ENCODE results near the gene NUDT14. TPM values are rescaled to one million over a fixed set of nuclear protein-coding genes. Genes with fewer than 3 reads are reported as not detected.

The NUDT14 gene
- total and polyA plus RNA-seq, 2 experiments from 2014 or later, result 14.8 to 38.4 TPM

GRCh38 chr14:105143451-105144025 is 37.6 kb downstream of the NUDT14 start:
- peaks cover 9% of the 10 kb centered on the region for H3K27me3 Mint-ChIP-seq (ENCODE audit: insufficient read depth, low read depth, poor library complexity)
- Histone ChIP-seq H3K4me1 (ENCODE audit: insufficient read depth) (no peaks in the 10 kb centered on the region), H3F3A (replicated peaks; ENCODE audit: low read depth) (no peaks in the 10 kb centered on the region), H3K9me2 (ENCODE audit: insufficient read depth) (no peaks in the 10 kb centered on the region), H4K20me1 (replicated peaks; ENCODE audit: insufficient read depth) (no peaks in the 10 kb centered on the region), H3K4me2 (no peak overlapping the region), H3K27ac (ENCODE audit: low read depth) (no peak overlapping the region), H3K27me3 (ENCODE audit: insufficient read depth) (no peaks in the 10 kb centered on the region), H3K4me3 (no peak overlapping the region), H2AFZ (no peak overlapping the region), H3K79me2 (replicated peaks; ENCODE audit: insufficient read depth) (no peaks in the 10 kb centered on the region), H3K36me3 (ENCODE audit: insufficient read depth) (no peaks in the 10 kb centered on the region)
- DNase-seq (ENCODE audit: low spot score) (no peak), ATAC-seq (no peak)
- H3K4me3 Mint-ChIP-seq, result no peak overlapping the region
- no peaks in the 10 kb centered on the region for H3K4me1 Mint-ChIP-seq
- peaks cover 9% of the 10 kb centered on the region; the same call in 2 of the 3 replicates for H3K36me3 Mint-ChIP-seq (ENCODE audit: low read depth)
- H3K27ac Mint-ChIP-seq, result no peak overlapping the region
- TF ChIP-seq POLR2AphosphoS5 (IDR thresholded peaks at IDR 0.05; ENCODE audit: low read depth) (no peak), EZH2phosphoT487 (IDR thresholded peaks at IDR 0.05; ENCODE audit: unreplicated experiment) (no peak), ZNF114 (CRISPR knock-in tag; IDR thresholded peaks at IDR 0.05) (no peak), STAT1 (IDR thresholded peaks at IDR 0.05; ENCODE audit: unreplicated experiment) (no peak), ZNF331 (CRISPR knock-in tag; IDR thresholded peaks at IDR 0.05; ENCODE audit: low read depth) (no peak), REST (IDR thresholded peaks at IDR 0.05; ENCODE audit: unreplicated experiment) (no peak), NANOG (IDR thresholded peaks at IDR 0.05; ENCODE audit: borderline replicate concordance) (no peak), EZH2 (IDR thresholded peaks at IDR 0.05; ENCODE audit: low read depth, unreplicated experiment) (no peak), CREB1 (CRISPR knock-in tag; IDR thresholded peaks at IDR 0.05; ENCODE audit: low read depth) (no peak), JUNB (IDR thresholded peaks at IDR 0.05; ENCODE audit: unreplicated experiment) (no peak), ETS1 (IDR thresholded peaks at IDR 0.05) (no peak)
- TF ChIP-seq, protein P1, sequence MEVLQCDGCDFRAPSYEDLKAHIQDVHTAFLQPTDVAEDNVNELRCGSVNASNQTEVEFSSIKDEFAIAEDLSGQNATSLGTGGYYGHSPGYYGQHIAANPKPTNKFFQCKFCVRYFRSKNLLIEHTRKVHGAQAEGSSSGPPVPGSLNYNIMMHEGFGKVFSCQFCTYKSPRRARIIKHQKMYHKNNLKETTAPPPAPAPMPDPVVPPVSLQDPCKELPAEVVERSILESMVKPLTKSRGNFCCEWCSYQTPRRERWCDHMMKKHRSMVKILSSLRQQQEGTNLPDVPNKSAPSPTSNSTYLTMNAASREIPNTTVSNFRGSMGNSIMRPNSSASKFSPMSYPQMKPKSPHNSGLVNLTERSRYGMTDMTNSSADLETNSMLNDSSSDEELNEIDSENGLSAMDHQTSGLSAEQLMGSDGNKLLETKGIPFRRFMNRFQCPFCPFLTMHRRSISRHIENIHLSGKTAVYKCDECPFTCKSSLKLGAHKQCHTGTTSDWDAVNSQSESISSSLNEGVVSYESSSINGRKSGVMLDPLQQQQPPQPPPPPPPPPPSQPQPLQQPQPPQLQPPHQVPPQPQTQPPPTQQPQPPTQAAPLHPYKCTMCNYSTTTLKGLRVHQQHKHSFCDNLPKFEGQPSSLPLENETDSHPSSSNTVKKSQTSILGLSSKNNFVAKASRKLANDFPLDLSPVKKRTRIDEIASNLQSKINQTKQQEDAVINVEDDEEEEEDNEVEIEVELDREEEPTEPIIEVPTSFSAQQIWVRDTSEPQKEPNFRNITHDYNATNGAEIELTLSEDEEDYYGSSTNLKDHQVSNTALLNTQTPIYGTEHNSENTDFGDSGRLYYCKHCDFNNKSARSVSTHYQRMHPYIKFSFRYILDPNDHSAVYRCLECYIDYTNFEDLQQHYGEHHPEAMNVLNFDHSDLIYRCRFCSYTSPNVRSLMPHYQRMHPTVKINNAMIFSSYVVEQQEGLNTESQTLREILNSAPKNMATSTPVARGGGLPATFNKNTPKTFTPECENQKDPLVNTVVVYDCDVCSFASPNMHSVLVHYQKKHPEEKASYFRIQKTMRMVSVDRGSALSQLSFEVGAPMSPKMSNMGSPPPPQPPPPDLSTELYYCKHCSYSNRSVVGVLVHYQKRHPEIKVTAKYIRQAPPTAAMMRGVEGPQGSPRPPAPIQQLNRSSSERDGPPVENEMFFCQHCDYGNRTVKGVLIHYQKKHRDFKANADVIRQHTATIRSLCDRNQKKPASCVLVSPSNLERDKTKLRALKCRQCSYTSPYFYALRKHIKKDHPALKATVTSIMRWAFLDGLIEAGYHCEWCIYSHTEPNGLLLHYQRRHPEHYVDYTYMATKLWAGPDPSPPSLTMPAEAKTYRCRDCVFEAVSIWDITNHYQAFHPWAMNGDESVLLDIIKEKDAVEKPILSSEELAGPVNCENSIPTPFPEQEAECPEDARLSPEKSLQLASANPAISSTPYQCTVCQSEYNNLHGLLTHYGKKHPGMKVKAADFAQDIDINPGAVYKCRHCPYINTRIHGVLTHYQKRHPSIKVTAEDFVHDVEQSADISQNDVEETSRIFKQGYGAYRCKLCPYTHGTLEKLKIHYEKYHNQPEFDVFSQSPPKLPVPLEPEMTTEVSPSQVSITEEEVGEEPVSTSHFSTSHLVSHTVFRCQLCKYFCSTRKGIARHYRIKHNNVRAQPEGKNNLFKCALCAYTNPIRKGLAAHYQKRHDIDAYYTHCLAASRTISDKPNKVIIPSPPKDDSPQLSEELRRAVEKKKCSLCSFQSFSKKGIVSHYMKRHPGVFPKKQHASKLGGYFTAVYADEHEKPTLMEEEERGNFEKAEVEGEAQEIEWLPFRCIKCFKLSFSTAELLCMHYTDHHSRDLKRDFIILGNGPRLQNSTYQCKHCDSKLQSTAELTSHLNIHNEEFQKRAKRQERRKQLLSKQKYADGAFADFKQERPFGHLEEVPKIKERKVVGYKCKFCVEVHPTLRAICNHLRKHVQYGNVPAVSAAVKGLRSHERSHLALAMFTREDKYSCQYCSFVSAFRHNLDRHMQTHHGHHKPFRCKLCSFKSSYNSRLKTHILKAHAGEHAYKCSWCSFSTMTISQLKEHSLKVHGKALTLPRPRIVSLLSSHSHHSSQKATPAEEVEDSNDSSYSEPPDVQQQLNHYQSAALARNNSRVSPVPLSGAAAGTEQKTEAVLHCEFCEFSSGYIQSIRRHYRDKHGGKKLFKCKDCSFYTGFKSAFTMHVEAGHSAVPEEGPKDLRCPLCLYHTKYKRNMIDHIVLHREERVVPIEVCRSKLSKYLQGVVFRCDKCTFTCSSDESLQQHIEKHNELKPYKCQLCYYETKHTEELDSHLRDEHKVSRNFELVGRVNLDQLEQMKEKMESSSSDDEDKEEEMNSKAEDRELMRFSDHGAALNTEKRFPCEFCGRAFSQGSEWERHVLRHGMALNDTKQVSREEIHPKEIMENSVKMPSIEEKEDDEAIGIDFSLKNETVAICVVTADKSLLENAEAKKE (CRISPR knock-in tag; IDR thresholded peaks at IDR 0.05), result no peak
- TF ChIP-seq, protein P2, sequence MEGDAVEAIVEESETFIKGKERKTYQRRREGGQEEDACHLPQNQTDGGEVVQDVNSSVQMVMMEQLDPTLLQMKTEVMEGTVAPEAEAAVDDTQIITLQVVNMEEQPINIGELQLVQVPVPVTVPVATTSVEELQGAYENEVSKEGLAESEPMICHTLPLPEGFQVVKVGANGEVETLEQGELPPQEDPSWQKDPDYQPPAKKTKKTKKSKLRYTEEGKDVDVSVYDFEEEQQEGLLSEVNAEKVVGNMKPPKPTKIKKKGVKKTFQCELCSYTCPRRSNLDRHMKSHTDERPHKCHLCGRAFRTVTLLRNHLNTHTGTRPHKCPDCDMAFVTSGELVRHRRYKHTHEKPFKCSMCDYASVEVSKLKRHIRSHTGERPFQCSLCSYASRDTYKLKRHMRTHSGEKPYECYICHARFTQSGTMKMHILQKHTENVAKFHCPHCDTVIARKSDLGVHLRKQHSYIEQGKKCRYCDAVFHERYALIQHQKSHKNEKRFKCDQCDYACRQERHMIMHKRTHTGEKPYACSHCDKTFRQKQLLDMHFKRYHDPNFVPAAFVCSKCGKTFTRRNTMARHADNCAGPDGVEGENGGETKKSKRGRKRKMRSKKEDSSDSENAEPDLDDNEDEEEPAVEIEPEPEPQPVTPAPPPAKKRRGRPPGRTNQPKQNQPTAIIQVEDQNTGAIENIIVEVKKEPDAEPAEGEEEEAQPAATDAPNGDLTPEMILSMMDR (conservative IDR thresholded peaks at IDR 0.05; ENCODE audit: low read depth in 2 of 2), result no peak
- peaks cover 19% of the 10 kb centered on the region for H3K9me3 Mint-ChIP-seq
